ENCODE results near the gene SBK1. TPM values are rescaled to one million over a fixed set of nuclear protein-coding genes. Genes with fewer than 3 reads are reported as not detected.
"Not testable (repeated sequence)": the region's sequence is repeated elsewhere in the genome, so short reads cannot be mapped to it uniquely, and the experiment has no call there.

The SBK1 gene
- total RNA-seq (2.5 TPM), polyA plus RNA-seq (ENCODE audit: insufficient read depth, low read depth, low replicate concordance) (1.4 TPM)
- long read RNA-seq, donor 1, full-length matches to known transcripts, result 6 of 11 reads
- long read RNA-seq, donor 1, partial matches to known transcripts, result 5 of 11 reads
- long read RNA-seq, donor 1, other reads (novel, unspliced or antisense), result 0 of 11 reads
- long read RNA-seq, donor 2, full-length matches to known transcripts, result 6 of 6 reads
- long read RNA-seq, donor 2, partial matches to known transcripts, result 0 of 6 reads
- long read RNA-seq, donor 2, other reads (novel, unspliced or antisense), result 0 of 6 reads
- long read RNA-seq, donor 3, full-length matches to known transcripts, result 2 of 282 reads
- long read RNA-seq, donor 3, partial matches to known transcripts, result 273 of 282 reads
- long read RNA-seq, donor 3, other reads (novel, unspliced or antisense), result 7 of 282 reads
- long read RNA-seq, donor 4, full-length matches to known transcripts, result 1 of 12 reads
- long read RNA-seq, donor 4, partial matches to known transcripts, result 11 of 12 reads
- long read RNA-seq, donor 4, other reads (novel, unspliced or antisense), result 0 of 12 reads
- long read RNA-seq, donor 5, full-length matches to known transcripts, result 1 of 1 reads
- long read RNA-seq, donor 5, partial matches to known transcripts, result 0 of 1 reads
- long read RNA-seq, donor 5, other reads (novel, unspliced or antisense), result 0 of 1 reads
- long read RNA-seq, donor 6, full-length matches to known transcripts, result 1 of 1 reads
- long read RNA-seq, donor 6, partial matches to known transcripts, result 0 of 1 reads
- long read RNA-seq, donor 6, other reads (novel, unspliced or antisense), result 0 of 1 reads
- long read RNA-seq, donor 7, partial matches to known transcripts, result 1 of 1 reads
- long read RNA-seq, donor 7, other reads (novel, unspliced or antisense), result 0 of 1 reads
- long read RNA-seq, donor 8, full-length matches to known transcripts, result 4 of 4 reads
- long read RNA-seq, donor 8, partial matches to known transcripts, result 0 of 4 reads
- long read RNA-seq, donor 8, other reads (novel, unspliced or antisense), result 0 of 4 reads
- long read RNA-seq, donor 9, full-length matches to known transcripts, result 1 of 1 reads
- long read RNA-seq, donor 9, partial matches to known transcripts, result 0 of 1 reads
- long read RNA-seq, donor 9, other reads (novel, unspliced or antisense), result 0 of 1 reads
- long read RNA-seq, donor 10, full-length matches to known transcripts, result 4 of 4 reads
- long read RNA-seq, donor 10, partial matches to known transcripts, result 0 of 4 reads
- long read RNA-seq, donor 10, other reads (novel, unspliced or antisense), result 0 of 4 reads

DNA sequence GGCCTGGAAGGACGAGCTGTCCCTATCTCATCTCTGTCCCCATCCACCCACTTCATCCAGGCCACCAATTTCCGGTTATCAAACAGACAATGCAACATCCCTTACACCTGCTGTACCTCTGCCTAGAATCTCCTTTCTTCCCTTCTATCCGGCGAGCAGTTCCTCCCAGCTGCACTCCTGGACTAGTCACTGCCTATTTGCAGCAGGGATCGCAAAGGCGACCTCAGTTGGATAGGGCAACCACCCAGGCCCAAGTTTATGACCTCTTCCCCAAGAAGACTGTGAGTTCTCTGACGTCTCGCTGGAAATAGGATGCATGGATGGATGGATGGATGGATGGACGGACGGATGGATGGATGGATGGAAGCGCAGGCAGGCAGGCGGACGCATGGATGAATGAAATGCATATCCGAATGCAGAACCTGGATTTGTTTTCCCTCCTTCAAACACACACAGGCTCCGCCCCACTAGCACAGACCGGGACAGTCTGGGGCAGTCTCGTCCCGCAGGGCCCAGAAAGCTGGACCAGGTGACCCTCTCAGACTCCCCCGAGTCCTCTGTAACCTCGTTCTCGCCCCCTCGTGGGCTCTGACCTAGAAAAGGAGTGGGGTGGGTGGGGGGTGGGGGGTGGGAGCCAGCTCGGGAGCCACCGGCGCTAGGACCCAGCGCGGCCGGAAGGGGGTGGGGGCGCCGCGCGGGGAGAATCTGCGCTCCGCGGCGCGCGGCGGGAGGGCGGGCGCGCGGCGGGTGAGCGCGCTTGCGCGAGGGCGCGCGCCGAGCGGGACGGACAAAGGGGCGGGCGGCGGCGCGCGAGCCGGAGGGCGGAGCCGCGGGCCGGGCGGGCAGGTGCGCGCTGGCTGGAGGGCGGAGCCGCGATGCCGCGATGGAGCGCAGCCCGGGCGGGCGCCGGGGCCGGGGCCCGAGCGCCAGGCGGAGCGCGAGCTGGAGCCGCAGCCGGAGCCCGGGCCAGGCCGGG is at the start of gene SBK1:
TSS of gene SBK1 (plus strand) at position 875 of the 976 bp plus-strand sequence. CDS start 24,867 bp downstream, outside the sequence.
- no peak for TF ChIP-seq CTCF (IDR thresholded peaks at IDR 0.05; ENCODE audit: borderline replicate concordance, extremely low read depth, insufficient read depth)
- DNase-seq (peak; percentile 82 to 91 (median 88)), FAIRE-seq (no peak)
- Histone ChIP-seq H3K27me3 (ENCODE audit: control insufficient read depth, insufficient read depth, low read length) (no peaks in the 10 kb centered on the region), H3K36me3 (ENCODE audit: control insufficient read depth in 2 of 3, insufficient read depth in 3 of 3, low read length in 3 of 3) (no peaks in the 10 kb centered on the region), H3K4me1 (ENCODE audit: control insufficient read depth in 2 of 3, insufficient read depth in 2 of 3, low read depth in 1 of 3, low read length in 3 of 3) (peaks cover 0 to 4% (median 0%) of the 10 kb centered on the region in 3 donors), H3K4me3 (ENCODE audit: low read length in 3 of 3) (peak within 1 kb of the TSS; percentile 60 to 76 (median 61)), H3K9me3 (ENCODE audit: control insufficient read depth in 2 of 3, insufficient read depth in 1 of 3, low read length in 3 of 3) (no peaks in the 10 kb centered on the region), H3K9ac (ENCODE audit: low read length in 3 of 3) (peak within 1 kb of the TSS; percentile 55 to 72 (median 61)), H3K27ac (ENCODE audit: low read depth in 2 of 2, low read length in 2 of 2) (no peak within 1 kb of the TSS)
- intact Hi-C loops (cut with DNase I), result no loop called here

GRCh38 chr16:28249483-28249882 is 42.8 kb upstream of the SBK1 start:
- H3K4me1 ChIP-seq (ENCODE audit: control insufficient read depth in 2 of 3, insufficient read depth in 2 of 3, low read depth in 1 of 3, low read length in 3 of 3); H3K9me3 ChIP-seq (ENCODE audit: control insufficient read depth in 2 of 3, insufficient read depth in 1 of 3, low read length in 3 of 3); H3K36me3 ChIP-seq (ENCODE audit: control insufficient read depth in 2 of 3, insufficient read depth in 3 of 3, low read length in 3 of 3); DNase-seq; H3K4me3 ChIP-seq (ENCODE audit: low read length in 3 of 3); intact Hi-C loops (cut with DNase I); H3K27ac ChIP-seq (ENCODE audit: low read depth in 2 of 2, low read length in 2 of 2); H3K27me3 ChIP-seq (ENCODE audit: control insufficient read depth, insufficient read depth, low read length); H3K9ac ChIP-seq (ENCODE audit: low read length in 3 of 3); FAIRE-seq: not testable (repeated sequence)

DNA sequence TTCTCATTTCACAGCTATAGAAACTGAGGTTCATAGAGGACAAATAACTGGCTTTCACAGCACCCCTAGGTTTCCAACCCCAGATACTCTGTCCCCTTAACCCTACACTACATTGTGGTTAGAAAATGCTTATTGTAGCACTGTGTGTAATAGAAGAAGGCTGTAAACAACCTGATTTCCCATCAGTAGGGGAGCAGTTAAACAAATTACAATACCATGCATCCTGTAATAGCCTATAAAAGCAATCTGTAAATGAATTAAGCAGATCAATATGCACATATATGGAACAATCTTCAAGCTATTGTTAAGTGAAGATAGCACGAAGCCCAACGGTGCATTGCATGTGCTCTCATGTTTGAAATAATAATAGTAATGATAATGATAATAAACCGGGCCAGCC is 41.3 kb upstream of the SBK1 start:
- no peak for FAIRE-seq
- intact Hi-C loops (cut with DNase I), result no loop called here
- TF ChIP-seq CTCF (IDR thresholded peaks at IDR 0.05; ENCODE audit: borderline replicate concordance, extremely low read depth, insufficient read depth), result no peak

More for the DNA sequence above, 41.3 kb upstream of the SBK1 start:
- Histone ChIP-seq H3K27me3 (ENCODE audit: control insufficient read depth, insufficient read depth, low read length) (no peaks in the 10 kb centered on the region), H3K4me3 (ENCODE audit: low read length in 3 of 3) (no peak overlapping the region), H3K9ac (ENCODE audit: low read length in 3 of 3) (no peak overlapping the region), H3K27ac (ENCODE audit: low read depth in 2 of 2, low read length in 2 of 2) (no peak overlapping the region), H3K4me1 (ENCODE audit: control insufficient read depth in 2 of 3, insufficient read depth in 2 of 3, low read depth in 1 of 3, low read length in 3 of 3) (no peaks in the 10 kb centered on the region), H3K9me3 (ENCODE audit: control insufficient read depth in 2 of 3, insufficient read depth in 1 of 3, low read length in 3 of 3) (no peaks in the 10 kb centered on the region), H3K36me3 (ENCODE audit: control insufficient read depth in 2 of 3, insufficient read depth in 3 of 3, low read length in 3 of 3) (no peaks in the 10 kb centered on the region)
- DNase-seq, result no peak
